Mesendoderm (in vitro differentiated cells): Measurements from ENCODE around the gene TTR.

Experiments used
- DNase-seq: peaks from one replicate; pipeline ENCODE4 v3.0.0; 2013
- H2AK5ac ChIP-seq: 2 replicates; pipeline ENCODE4 v1.6.1; 2013; ENCODE audit warnings: low read length, inconsistent platforms
- H2BK120ac ChIP-seq: 2 replicates; pipeline ENCODE4 v1.6.1; 2013; ENCODE audit warnings: low read depth, mild to moderate bottlenecking, low read length, moderate library complexity, mixed read lengths
- H2BK15ac ChIP-seq: replicated peaks from 2 replicates; pipeline ENCODE4 v1.6.1; 2013; ENCODE audit warnings: low read depth, mild to moderate bottlenecking, moderate library complexity
- H2BK5ac ChIP-seq: 2 replicates; pipeline ENCODE4 v1.6.1; 2013; ENCODE audit warnings: low read length, inconsistent platforms
- H3K18ac ChIP-seq: 2 replicates; pipeline ENCODE4 v1.6.1; 2013; ENCODE audit warnings: mild to moderate bottlenecking, low read length, mixed read lengths
- H3K23ac ChIP-seq: one replicate; pipeline ENCODE4 v1.6.1; 2013; ENCODE audit warnings: low read length
- H3K27ac ChIP-seq: 2 replicates; pipeline ENCODE4 v1.5.1; 2013; ENCODE audit warnings: low read depth, mild to moderate bottlenecking, inconsistent platforms, low read length, moderate library complexity
- H3K27me3 ChIP-seq: 2 replicates; pipeline ENCODE4 v1.6.1; 2013; ENCODE audit warnings: low read length, control low read depth, mild to moderate bottlenecking, inconsistent platforms; ENCODE audit not compliant: insufficient read depth, poor library complexity
- H3K36me3 ChIP-seq: 2 replicates; pipeline ENCODE4 v1.6.1; 2013; ENCODE audit warnings: low read length, inconsistent platforms; ENCODE audit not compliant: control insufficient read depth, insufficient read depth
- H3K4ac ChIP-seq: one replicate; pipeline ENCODE4 v1.6.1; 2013; ENCODE audit warnings: low read depth, mild to moderate bottlenecking, low read length, moderate library complexity
- H3K4me1 ChIP-seq: 2 replicates; pipeline ENCODE4 v1.6.1; 2013; ENCODE audit warnings: low read depth, low read length, inconsistent platforms; ENCODE audit not compliant: control insufficient read depth
- H3K4me2 ChIP-seq: 2 replicates; pipeline ENCODE4 v1.6.1; 2013; ENCODE audit warnings: low read length
- H3K4me3 ChIP-seq: 2 replicates; pipeline ENCODE4 v1.5.1; 2013; ENCODE audit warnings: mild to moderate bottlenecking, low read length
- H3K56ac ChIP-seq: one replicate; pipeline ENCODE4 v1.6.1; 2013; ENCODE audit warnings: low read length
- H3K79me1 ChIP-seq: 2 replicates; pipeline ENCODE4 v1.6.1; 2013; ENCODE audit warnings: low read length, inconsistent platforms
- H3K79me2 ChIP-seq: 2 replicates; pipeline ENCODE4 v1.6.1; 2013; ENCODE audit warnings: mild to moderate bottlenecking, low read length; ENCODE audit not compliant: control insufficient read depth, insufficient read depth
- H3K9ac ChIP-seq: 2 replicates; pipeline ENCODE4 v1.6.1; 2013; ENCODE audit warnings: low read length, inconsistent platforms
- H4K5ac ChIP-seq: one replicate; pipeline ENCODE4 v1.6.1; 2013; ENCODE audit warnings: low read length
- H4K8ac ChIP-seq: one replicate; pipeline ENCODE4 v1.6.1; 2013; ENCODE audit warnings: low read depth, mild to moderate bottlenecking, control low read depth, low read length, moderate library complexity
- WGBS: extraction: QIAGEN DNeasy Blood & Tissue Kit; methylation state at CpG from one replicate; pipeline ENCODE4 v1.1.7; 2013; ENCODE audit warnings: low lambda C conversion rate, missing lambda C conversion rate; ENCODE audit not compliant: insufficient coverage; ENCODE audit errors: extremely low coverage; 5-methylcytosine and 5-hydroxymethylcytosine counted together

Gene TTR

GRCh38 chr18:31581498-31582197 lies 10.0 kb upstream of the TTR start:
- Histone ChIP-seq H3K9ac (no peak overlapping the region), H3K4me3 (no peak overlapping the region), H3K27me3 (no peaks in the 10 kb centered on the region), H4K5ac (no peak overlapping the region), H3K4me2 (no peak overlapping the region), H4K8ac (no peak overlapping the region), H3K4ac (peak overlapping the region; percentile 37), H3K18ac (no peak overlapping the region), H3K27ac (no peak overlapping the region), H3K4me1 (no peaks in the 10 kb centered on the region), H3K23ac (no peak overlapping the region), H2AK5ac (no peak overlapping the region), H3K36me3 (no peaks in the 10 kb centered on the region), H3K79me2 (no peaks in the 10 kb centered on the region), H2BK5ac (no peak overlapping the region), H3K79me1 (no peaks in the 10 kb centered on the region), H3K56ac (no peak overlapping the region), H2BK15ac (no peak overlapping the region), H2BK120ac (no peak overlapping the region)
- DNase-seq = peak; percentile 66
- WGBS = no CpG with 5 or more reads among the region's 4 CpGs

DNA sequence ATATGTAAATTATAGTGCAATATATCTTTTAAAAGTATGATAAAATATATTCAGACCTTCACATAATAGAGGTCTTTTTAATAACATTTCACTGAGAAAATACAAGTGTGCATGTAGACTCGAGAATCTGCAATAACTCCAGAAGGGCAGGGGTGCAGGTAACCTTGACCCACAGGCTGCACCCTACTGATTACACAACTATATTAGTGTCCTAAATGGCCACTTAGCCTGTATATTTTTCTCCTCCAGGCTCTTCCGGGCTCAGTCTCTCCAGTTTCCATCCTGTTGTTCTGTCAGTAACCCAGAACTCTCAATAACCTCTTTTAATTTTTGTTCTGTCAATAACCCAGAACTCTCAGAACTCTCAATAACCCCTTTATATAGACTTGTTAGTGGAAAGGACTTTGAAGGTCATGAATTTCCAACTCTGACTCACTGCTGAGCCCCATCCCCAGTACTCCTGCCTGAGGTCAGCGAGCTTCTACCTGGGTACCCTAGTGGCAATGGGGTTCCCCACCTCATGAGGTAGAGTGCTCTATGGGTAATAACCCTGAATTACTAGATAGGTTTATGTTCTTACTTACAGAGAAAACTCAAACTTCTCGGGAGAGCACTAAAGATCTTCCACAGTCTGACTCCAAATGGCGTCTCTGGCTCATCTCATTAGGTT lies 8.4 kb upstream of the TTR start:
- Histone ChIP-seq H3K36me3 (no peaks in the 10 kb centered on the region), H3K18ac (no peak overlapping the region), H3K27ac (no peak overlapping the region), H3K23ac (no peak overlapping the region), H2BK15ac (no peak overlapping the region), H3K4me2 (no peak overlapping the region), H3K4me1 (no peaks in the 10 kb centered on the region), H4K8ac (no peak overlapping the region), H3K79me1 (no peaks in the 10 kb centered on the region), H3K27me3 (no peaks in the 10 kb centered on the region), H3K4me3 (no peak overlapping the region), H2BK120ac (no peak overlapping the region), H3K79me2 (no peaks in the 10 kb centered on the region), H3K56ac (no peak overlapping the region), H2AK5ac (no peak overlapping the region), H4K5ac (no peak overlapping the region), H2BK5ac (no peak overlapping the region), H3K4ac (no peak overlapping the region), H3K9ac (no peak overlapping the region)
- DNase-seq = no peak
- WGBS = no CpG with 5 or more reads among the region's 5 CpGs

GRCh38 chr18:31585991-31586390 lies 5.7 kb upstream of the TTR start:
- Histone ChIP-seq H3K23ac (no peak overlapping the region), H3K4ac (no peak overlapping the region), H3K4me2 (no peak overlapping the region), H3K18ac (no peak overlapping the region), H3K36me3 (no peaks in the 10 kb centered on the region), H3K56ac (no peak overlapping the region), H3K4me1 (no peaks in the 10 kb centered on the region), H3K27ac (no peak overlapping the region), H2BK15ac (no peak overlapping the region), H3K4me3 (no peak overlapping the region), H4K8ac (no peak overlapping the region), H2BK120ac (no peak overlapping the region), H3K79me2 (no peaks in the 10 kb centered on the region), H3K79me1 (no peaks in the 10 kb centered on the region), H2BK5ac (no peak overlapping the region), H2AK5ac (no peak overlapping the region), H3K27me3 (no peaks in the 10 kb centered on the region), H3K9ac (no peak overlapping the region), H4K5ac (no peak overlapping the region)
- no peak for DNase-seq
- WGBS = no CpG with 5 or more reads among the region's 5 CpGs

- no peak overlapping the region for H2BK5ac ChIP-seq
- no peak overlapping the region for H3K23ac ChIP-seq
- H3K9ac ChIP-seq = no peak overlapping the region
- H2BK15ac ChIP-seq = no peak overlapping the region
- H3K4ac ChIP-seq = no peak overlapping the region
- H2BK120ac ChIP-seq = no peak overlapping the region
- H3K56ac ChIP-seq = no peak overlapping the region
- H3K4me3 ChIP-seq = no peak overlapping the region
- no peak overlapping the region for H3K18ac ChIP-seq
- H3K79me1 ChIP-seq = no peaks in the 10 kb centered on the region
- no peak overlapping the region for H2AK5ac ChIP-seq
- peak; percentile 62 for DNase-seq
- H3K4me2 ChIP-seq = no peak overlapping the region
- H3K79me2 ChIP-seq = no peaks in the 10 kb centered on the region
- no peak overlapping the region for H3K27ac ChIP-seq
- no peak overlapping the region for H4K8ac ChIP-seq
- no peaks in the 10 kb centered on the region for H3K36me3 ChIP-seq
- H3K27me3 ChIP-seq = no peaks in the 10 kb centered on the region
- H4K5ac ChIP-seq = no peak overlapping the region
- WGBS = no CpG with 5 or more reads among the region's 5 CpGs
- no peaks in the 10 kb centered on the region for H3K4me1 ChIP-seq
These were observed 5.1 kb upstream of the TTR start for GRCh38 chr18:31586616-31587015.

DNA sequence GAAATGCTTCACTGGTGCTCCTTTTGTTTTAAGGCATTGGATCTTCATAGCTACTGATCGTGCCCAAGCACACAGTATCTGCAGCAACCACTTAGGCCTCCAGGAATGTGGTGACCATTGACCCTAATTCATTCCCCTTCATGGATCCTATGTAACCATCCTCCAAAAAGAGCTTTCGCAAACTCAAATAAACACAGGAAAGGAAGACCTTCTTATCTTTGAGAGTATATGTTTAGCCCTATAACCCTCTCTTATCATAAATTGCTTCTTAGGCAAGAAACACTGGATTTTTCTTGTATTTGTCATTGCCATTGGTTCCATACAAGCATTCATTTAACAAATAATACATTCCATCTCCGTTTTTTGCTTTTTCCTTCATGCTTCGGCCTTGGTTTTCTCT lies 4.1 kb upstream of the TTR start:
- Histone ChIP-seq H3K4me3 (no peak overlapping the region), H3K27me3 (no peaks in the 10 kb centered on the region), H3K79me2 (no peaks in the 10 kb centered on the region), H3K27ac (no peak overlapping the region), H3K56ac (no peak overlapping the region), H3K23ac (no peak overlapping the region), H3K36me3 (no peaks in the 10 kb centered on the region), H4K5ac (no peak overlapping the region), H2BK120ac (no peak overlapping the region), H3K4ac (no peak overlapping the region), H3K18ac (no peak overlapping the region), H3K9ac (no peak overlapping the region), H3K79me1 (no peaks in the 10 kb centered on the region), H4K8ac (no peak overlapping the region), H3K4me2 (no peak overlapping the region), H2BK15ac (no peak overlapping the region), H2AK5ac (no peak overlapping the region), H2BK5ac (no peak overlapping the region), H3K4me1 (no peaks in the 10 kb centered on the region)
- no CpG with 5 or more reads among the region's 4 CpGs for WGBS
- no peak for DNase-seq
